GM18526 (cell line): Measurements from ENCODE around the gene PARPBP.

Experiments used
- POLR2A ChIP-seq: IDR thresholded peaks from 3 replicates; pipeline ENCODE4 v1.6.1; 2011; ENCODE audit not compliant: insufficient read length; ENCODE audit errors: extremely low read depth

PARPBP gene

DNA sequence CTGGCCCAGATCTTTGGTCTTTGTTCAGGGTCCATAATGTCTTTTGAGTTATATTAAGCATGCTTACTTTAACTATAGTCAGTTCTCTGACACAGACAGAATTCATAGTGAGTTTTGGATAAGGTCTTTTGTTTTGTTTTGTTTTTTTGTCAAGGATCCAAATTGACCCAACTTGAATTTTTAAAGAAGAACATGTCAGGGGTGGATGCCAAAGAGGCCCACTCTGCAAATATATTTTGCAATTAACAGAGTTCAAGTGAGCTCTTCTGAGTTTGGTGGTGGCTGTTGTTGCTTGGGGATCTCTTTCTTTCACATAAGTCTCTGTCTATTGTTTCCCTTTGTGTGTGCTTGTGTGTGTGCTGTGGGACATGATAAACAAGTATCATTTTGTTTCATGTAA, 112.1 kb downstream of the PARPBP start:
- no peak for TF ChIP-seq POLR2A

GRCh38 chr12:102232446-102232845, 112.5 kb downstream of the PARPBP start:
- no peak for TF ChIP-seq POLR2A

DNA sequence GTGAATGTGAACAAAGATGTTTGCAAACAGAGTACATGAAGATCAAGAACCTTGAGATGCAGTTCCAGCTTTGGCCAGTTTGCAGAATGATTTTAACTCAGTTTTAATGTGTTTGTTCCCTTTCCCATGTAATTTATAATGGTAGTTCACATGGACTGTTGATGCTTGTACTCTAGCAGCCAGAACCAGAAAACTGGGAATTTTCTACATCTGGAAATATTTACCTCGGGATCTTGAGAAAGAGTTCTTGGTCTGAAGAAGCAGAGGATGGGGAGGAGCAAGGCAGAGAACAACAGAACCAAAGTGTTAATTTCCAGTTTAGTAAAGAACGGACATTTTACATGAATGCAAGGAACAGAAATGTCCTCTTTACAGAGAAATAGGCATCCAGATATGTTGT, 114.6 kb downstream of the PARPBP start:
- TF ChIP-seq POLR2A: no peak
